HFFc6 (cell line): Measurements from ENCODE around the gene GPRIN1. TPM values are rescaled to one million over a fixed set of nuclear protein-coding genes. Genes with fewer than 3 reads are reported as not detected.
A peak's percentile ranks its signal among the peaks of the same experiment; 100 is the strongest.

Experiments
- DNase-seq: peaks from one replicate; pipeline ENCODE4 v3.0.0-alpha.2; 2018
- H3K27ac Mint-ChIP-seq: 2 replicates; pipeline ENCODE4 v1.8.0; 2020; ENCODE audit warnings: mild to moderate bottlenecking, mixed read lengths
- H3K27me3 Mint-ChIP-seq: 2 replicates; pipeline ENCODE4 v1.8.0; 2021; ENCODE audit warnings: mild to moderate bottlenecking, moderate library complexity, mixed read lengths; ENCODE audit not compliant: insufficient read depth
- H3K36me3 Mint-ChIP-seq: 2 replicates; pipeline ENCODE4 v1.8.0; 2021; ENCODE audit warnings: low read depth, mixed read lengths
- H3K4me1 Mint-ChIP-seq: 2 replicates; pipeline ENCODE4 v1.8.0; 2020; ENCODE audit warnings: low read depth, mixed read lengths
- H3K4me3 Mint-ChIP-seq: 2 replicates; pipeline ENCODE4 v1.8.0; 2020; ENCODE audit warnings: mild to moderate bottlenecking, moderate library complexity, mixed read lengths
- H3K9me3 Mint-ChIP-seq: 2 replicates; pipeline ENCODE4 v1.8.0; 2020; ENCODE audit warnings: mild to moderate bottlenecking, mixed read lengths
- CTCF ChIP-seq: fragments of 200-600 bp; sonication (generic); IDR thresholded peaks from 2 replicates; pipeline ENCODE4 v1.5.0; 2021; ENCODE audit warnings: antibody characterized with exemption, mild to moderate bottlenecking
- total RNA-seq, 6 experiments: library from RNA; stranded (reverse); fragmentation: NEBNext Ultra II Directional; extraction: Animal tissue kit (Norgen Biotek cat#: 25700); gene quantifications; 2 replicates in 1 of 6; 3 replicates in 5 of 6; pipeline ENCODE4 v1.2.3, GENCODE V29; 2021

The GPRIN1 gene
- total RNA-seq, 6 experiments from 2014 or later: 2.3 to 5.4 (median 2.6) TPM

DNA sequence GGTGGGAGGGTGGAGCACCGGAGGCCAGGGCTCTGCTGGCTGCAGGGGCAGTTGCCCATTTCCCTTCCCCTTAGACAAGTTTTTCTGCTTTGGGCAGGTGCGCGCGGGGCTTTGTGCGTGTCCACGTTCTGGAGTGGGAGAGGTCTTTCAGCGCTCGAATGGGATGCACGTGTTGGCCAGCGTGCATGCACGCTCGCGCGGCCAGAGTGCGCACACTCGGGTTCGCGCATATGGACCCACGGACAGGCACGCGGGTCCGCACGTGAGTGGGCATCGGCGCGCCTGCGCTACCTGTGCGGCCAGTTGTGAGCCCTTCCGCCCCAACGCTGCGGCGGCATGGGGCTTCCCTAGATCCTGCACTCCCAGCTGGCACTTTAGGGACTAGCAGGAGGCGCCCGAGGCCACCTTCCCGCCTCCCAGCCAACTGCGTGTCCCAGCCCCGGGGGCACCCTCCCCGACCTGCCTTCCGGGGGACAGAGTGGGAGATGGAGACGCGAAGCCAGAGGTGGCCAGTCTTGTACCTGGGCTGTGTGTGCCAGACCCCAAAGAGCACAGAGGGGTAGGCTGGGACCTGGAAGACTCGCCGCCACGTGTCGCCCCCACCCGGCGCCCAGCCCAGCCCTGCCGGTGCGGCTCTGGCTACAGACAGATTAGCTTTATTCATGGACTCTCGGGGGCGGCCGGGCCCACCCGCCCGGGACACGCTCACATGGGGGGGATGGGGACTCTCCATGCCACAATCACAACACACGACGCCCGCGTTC lies 9.8 kb upstream of the GPRIN1 start:
- H3K4me3 Mint-ChIP-seq: peak overlapping the region; percentile 67; the same call in 1 of the 2 replicates
- peaks cover 27% of the 10 kb centered on the region for H3K4me1 Mint-ChIP-seq
- no peaks in the 10 kb centered on the region for H3K36me3 Mint-ChIP-seq
- no peak for TF ChIP-seq CTCF
- no peak for DNase-seq
- H3K9me3 Mint-ChIP-seq: no peaks in the 10 kb centered on the region
- H3K27me3 Mint-ChIP-seq: peaks cover 62% of the 10 kb centered on the region
- H3K27ac Mint-ChIP-seq: no peak overlapping the region

DNA sequence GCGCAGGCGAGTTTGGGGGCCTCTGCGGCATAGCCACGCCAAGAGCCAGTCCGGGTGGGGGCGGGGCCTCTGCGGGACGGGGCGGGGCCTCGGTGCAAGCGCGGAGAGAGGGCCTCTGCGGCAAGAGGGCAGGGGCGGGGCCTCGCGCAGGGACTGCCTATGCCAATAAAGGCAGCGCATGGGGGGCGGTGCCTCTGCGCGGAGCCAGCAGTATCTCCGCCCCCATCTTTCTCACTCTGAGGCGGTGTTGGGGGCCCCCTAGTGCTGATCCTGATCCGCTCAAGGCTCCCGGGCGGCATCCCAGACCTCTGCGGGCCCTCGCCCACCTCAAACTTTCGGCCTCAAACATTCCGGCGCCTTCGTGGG lies 9.2 kb upstream of the GPRIN1 start:
- Mint-ChIP-seq H3K4me3 (no peak overlapping the region), H3K27ac (no peak overlapping the region), H3K4me1 (peaks cover 32% of the 10 kb centered on the region), H3K9me3 (no peaks in the 10 kb centered on the region), H3K27me3 (peaks cover 57% of the 10 kb centered on the region), H3K36me3 (no peaks in the 10 kb centered on the region)
- peak; percentile 32; the same call in 1 of the 2 replicates for TF ChIP-seq CTCF
- no peak for DNase-seq

- DNase-seq: no peak
- Mint-ChIP-seq H3K27me3 (peaks cover 56% of the 10 kb centered on the region), H3K36me3 (no peaks in the 10 kb centered on the region), H3K4me3 (no peak overlapping the region), H3K4me1 (peaks cover 36% of the 10 kb centered on the region), H3K9me3 (no peaks in the 10 kb centered on the region), H3K27ac (no peak overlapping the region)
- no peak for TF ChIP-seq CTCF
Observed at GRCh38 chr5:176618783-176619182, 8.8 kb upstream of the GPRIN1 start.

GRCh38 chr5:176616511-176616910 lies 6.6 kb upstream of the GPRIN1 start:
- peaks cover 47% of the 10 kb centered on the region for H3K27me3 Mint-ChIP-seq
- H3K27ac Mint-ChIP-seq: no peak overlapping the region

GRCh38 chr5:176614805-176615478 lies 5.0 kb upstream of the GPRIN1 start:
- Mint-ChIP-seq H3K27ac (no peak overlapping the region), H3K9me3 (no peaks in the 10 kb centered on the region), H3K36me3 (no peaks in the 10 kb centered on the region), H3K27me3 (peaks cover 33% of the 10 kb centered on the region), H3K4me3 (peak overlapping the region; percentile 9; the same call in 1 of the 2 replicates), H3K4me1 (peaks cover 39% of the 10 kb centered on the region)
- no peak for TF ChIP-seq CTCF
- peak; percentile 53 for DNase-seq

More at GRCh38 chr5:176616511-176616910, 6.6 kb upstream of the GPRIN1 start:
- no peak for TF ChIP-seq CTCF
- no peaks in the 10 kb centered on the region for H3K9me3 Mint-ChIP-seq
- H3K4me3 Mint-ChIP-seq: no peak overlapping the region
- peaks cover 43% of the 10 kb centered on the region for H3K4me1 Mint-ChIP-seq
- DNase-seq: no peak
- H3K36me3 Mint-ChIP-seq: no peaks in the 10 kb centered on the region
